Fibroblast of mammary gland (primary cell): ENCODE measurements around the gene TMEM242.

Source experiments
- DNase-seq: peaks from one replicate; pipeline ENCODE4 v3.0.0-alpha.2; 2010; ENCODE audit warnings: low read depth
- H3K4me3 ChIP-seq: 2 replicates; pipeline ENCODE4 v1.5.1; 2011; ENCODE audit warnings: low read depth, mild to moderate bottlenecking, low read length, moderate library complexity; ENCODE audit not compliant: control insufficient read depth
- TF ChIP-seq, protein P1 (sequence below): conservative IDR thresholded peaks from 2 replicates; pipeline ENCODE4 v1.5.1; 2011; ENCODE audit warnings: low read depth, low read length, inconsistent platforms; ENCODE audit not compliant: control insufficient read depth, insufficient read depth

Gene TMEM242

DNA sequence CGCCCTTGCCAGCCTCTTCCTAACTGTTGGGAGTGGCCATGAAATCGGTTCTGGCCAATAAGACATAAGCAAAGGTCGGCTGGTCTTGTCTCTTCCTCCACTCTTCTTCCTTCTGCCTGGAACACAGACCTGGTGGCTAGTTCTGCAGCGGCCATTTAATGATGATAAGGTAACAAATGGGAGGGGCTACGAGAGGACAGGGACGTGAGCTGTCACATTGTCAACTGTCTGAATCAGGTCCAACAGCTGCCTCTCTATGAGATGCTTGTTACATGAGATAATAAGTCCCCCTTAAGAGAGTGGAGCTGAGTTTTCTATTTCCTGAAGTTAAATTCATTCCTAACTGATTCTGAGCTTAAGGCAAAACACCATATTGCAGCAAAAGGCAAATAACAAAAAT is 12.5 kb upstream of the TMEM242 start:
- TF ChIP-seq, protein P1, sequence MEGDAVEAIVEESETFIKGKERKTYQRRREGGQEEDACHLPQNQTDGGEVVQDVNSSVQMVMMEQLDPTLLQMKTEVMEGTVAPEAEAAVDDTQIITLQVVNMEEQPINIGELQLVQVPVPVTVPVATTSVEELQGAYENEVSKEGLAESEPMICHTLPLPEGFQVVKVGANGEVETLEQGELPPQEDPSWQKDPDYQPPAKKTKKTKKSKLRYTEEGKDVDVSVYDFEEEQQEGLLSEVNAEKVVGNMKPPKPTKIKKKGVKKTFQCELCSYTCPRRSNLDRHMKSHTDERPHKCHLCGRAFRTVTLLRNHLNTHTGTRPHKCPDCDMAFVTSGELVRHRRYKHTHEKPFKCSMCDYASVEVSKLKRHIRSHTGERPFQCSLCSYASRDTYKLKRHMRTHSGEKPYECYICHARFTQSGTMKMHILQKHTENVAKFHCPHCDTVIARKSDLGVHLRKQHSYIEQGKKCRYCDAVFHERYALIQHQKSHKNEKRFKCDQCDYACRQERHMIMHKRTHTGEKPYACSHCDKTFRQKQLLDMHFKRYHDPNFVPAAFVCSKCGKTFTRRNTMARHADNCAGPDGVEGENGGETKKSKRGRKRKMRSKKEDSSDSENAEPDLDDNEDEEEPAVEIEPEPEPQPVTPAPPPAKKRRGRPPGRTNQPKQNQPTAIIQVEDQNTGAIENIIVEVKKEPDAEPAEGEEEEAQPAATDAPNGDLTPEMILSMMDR: no peak
- H3K4me3 ChIP-seq: no peak overlapping the region
- DNase-seq: no peak

DNA sequence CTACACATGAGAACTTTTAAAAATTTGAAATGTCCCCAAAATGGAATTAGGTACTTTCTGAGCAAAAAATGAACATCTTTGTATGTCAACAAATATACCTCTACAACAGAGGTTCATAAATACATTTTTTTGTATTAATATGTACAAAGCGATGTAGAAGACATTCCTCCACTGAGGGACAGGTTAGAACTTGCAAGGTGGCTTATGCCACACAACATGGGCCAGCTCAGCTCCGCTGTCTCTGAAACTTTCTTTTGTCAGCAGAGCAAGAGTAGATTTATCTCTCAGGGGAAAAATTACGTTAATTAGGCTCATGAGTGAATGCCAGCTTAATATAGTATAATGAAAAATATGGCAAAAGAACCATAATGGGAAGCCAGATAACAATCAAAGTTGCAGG is 10.6 kb upstream of the TMEM242 start:
- DNase-seq: no peak
- no peak overlapping the region for H3K4me3 ChIP-seq
- TF ChIP-seq, protein P1: no peak

DNA sequence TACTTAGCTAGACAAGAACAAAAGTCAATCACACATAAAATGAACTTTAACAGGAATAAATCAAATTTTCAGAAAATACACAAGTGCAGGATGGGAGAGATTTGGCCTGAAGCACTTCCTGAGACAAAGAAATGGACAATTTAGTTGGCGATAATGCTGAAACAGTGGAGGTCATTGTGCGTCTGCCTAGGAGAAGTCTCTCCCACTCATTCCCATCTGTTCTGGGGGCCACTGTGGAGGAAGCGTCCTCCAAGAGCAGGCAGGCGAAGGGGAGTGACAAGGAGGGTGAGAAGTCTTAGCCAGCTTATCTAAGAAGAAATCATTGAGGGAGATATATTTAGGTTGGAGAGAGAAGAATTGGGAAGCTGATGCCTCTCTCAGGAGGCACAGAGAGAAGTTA is 10.2 kb upstream of the TMEM242 start:
- DNase-seq: no peak
- TF ChIP-seq, protein P1: no peak
- H3K4me3 ChIP-seq: no peak overlapping the region

DNA sequence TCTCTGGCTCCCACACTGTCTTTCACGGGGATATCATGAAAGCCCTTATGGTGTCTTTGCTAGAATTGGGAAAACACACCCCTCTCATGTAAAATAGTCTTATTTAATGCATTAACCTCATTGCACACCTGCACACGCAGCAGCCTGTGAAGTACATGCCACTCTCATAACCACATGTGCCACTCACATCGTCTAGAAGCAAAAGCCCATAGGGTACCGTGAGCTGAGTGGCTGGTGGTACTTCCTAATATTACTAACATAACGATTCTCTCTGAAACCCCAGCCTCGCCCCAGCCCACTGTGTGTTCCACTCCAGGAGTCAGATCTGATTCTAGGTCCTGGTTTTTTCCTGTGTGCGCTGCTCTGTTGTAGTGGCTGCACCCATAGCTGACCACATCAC is 9.5 kb upstream of the TMEM242 start:
- no peak for DNase-seq
- TF ChIP-seq, protein P1: no peak
- H3K4me3 ChIP-seq: no peak overlapping the region

DNA sequence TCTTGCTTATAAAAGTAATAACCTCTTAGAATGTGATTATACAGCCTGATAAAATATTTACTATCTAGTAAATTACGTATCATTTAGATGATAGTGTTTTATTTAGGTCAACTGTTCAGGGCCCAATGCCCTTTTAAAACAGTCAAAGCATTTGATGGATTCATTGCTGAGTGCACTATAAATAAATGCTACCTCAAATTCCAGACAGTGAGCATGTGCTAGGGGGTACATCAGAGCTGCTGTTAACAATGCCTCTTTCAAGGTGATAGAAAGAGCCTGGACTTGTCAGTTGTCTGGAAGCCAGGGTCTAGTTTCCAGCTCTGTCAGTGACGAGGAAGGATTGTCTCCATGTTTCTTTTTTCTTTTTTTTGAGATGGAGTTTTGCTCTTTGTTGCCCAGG is 7.5 kb upstream of the TMEM242 start:
- TF ChIP-seq, protein P1: no peak
- H3K4me3 ChIP-seq: no peak overlapping the region
- no peak for DNase-seq

DNA sequence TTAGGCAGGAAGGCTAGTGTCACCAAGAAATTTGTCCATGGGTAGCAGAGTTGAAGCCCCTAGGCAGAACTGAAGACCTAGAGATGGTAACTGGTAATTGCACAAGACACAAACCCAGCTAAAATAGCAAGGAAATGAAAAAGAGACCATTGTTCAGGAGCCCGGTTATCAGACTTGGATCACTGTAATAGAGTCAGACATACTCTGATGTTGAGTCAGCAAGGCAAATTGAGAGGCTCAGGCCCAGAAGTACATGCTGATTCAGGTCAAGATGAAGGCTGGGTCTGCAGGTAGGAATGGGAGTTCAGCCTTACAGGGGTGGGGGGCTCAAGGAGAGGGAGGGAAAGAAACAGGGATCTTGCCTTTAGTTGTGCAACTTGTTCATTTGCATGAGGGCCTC is 6.5 kb upstream of the TMEM242 start:
- TF ChIP-seq, protein P1: no peak

DNA sequence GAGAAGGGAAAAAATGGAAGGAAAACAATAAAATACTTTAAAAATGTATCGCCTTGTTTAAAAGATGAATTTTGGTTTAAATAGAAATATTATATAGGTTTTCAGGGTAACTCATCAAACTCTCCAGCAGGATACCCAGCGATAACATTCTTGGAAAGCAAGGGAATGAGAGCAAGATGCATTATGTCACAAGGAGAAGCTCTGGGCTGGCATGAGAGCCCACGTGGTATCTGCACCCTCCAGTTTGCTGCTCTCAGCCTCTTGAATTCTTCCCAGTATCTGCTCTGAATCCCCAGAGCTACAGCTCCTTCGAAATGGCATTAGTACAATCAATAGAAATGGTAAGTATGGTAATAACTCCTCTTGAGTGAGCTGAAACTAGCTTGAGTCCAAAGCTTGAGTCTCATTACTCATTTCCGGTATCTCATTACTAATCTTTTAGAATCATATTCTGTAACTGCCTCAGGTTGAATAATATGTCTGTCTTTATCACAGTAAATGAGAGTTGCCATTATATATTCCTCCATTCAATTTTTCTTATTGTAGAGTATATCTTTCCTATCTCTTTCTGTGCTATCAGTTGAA is 4.9 kb upstream of the TMEM242 start:
- DNase-seq: no peak
- TF ChIP-seq, protein P1: no peak
- H3K4me3 ChIP-seq: no peak overlapping the region

More for the DNA sequence above, 6.5 kb upstream of the TMEM242 start:
- no peak for DNase-seq
- no peak overlapping the region for H3K4me3 ChIP-seq
